NK-92 treated with Interleukin-12 subunit alpha and Interleukin-12 subunit beta, amount 100 ng/mL, for 24 hours (cell line): ENCODE data around the gene BCHE.

Experiments used
- DNase-seq: peaks from one replicate; lab custom pipeline; 2025; lab: John Stamatoyannopoulos, UW

Gene BCHE

GRCh38 chr3:165749821-165750220 is 87.4 kb downstream of the BCHE start:
- DNase-seq: no peak

- no peak for DNase-seq
Observed at GRCh38 chr3:165749241-165749640, 88.0 kb downstream of the BCHE start.

- DNase-seq: no peak
Observed at GRCh38 chr3:165748094-165748493, 89.1 kb downstream of the BCHE start.

- DNase-seq: no peak
Observed at GRCh38 chr3:165746874-165747273, 90.3 kb downstream of the BCHE start.

GRCh38 chr3:165744025-165744424 is 93.2 kb downstream of the BCHE start:
- no peak for DNase-seq

GRCh38 chr3:165742351-165742750 is 94.9 kb downstream of the BCHE start:
- no peak for DNase-seq

GRCh38 chr3:165729756-165730155 is 107.5 kb downstream of the BCHE start:
- DNase-seq: no peak

GRCh38 chr3:165728924-165729323 is 108.3 kb downstream of the BCHE start:
- no peak for DNase-seq

GRCh38 chr3:165725296-165725695 is 111.9 kb downstream of the BCHE start:
- no peak for DNase-seq
